Esophagus (tissue), 2 donors: ENCODE data around the gene SH3PXD2A. TPM values are rescaled to one million over a fixed set of nuclear protein-coding genes. Genes with fewer than 3 reads are reported as not detected.
"Not testable (repeated sequence)": the region's sequence is repeated elsewhere in the genome, so short reads cannot be mapped to it uniquely, and the experiment has no call there.

Source experiments
- H3K27ac ChIP-seq, 2 donors: one replicate each; pipeline ENCODE4 v1.5.1; 2013; ENCODE audit warnings: low read depth in 2 of 2, mild to moderate bottlenecking in 2 of 2, inconsistent platforms in 1 of 2, low read length in 1 of 2, moderate library complexity in 1 of 2
- H3K27me3 ChIP-seq, 2 donors: one replicate each; pipeline ENCODE4 v1.6.1; 2013; ENCODE audit warnings: low read length in 2 of 2, control low read depth in 1 of 2, mild to moderate bottlenecking in 1 of 2; ENCODE audit not compliant: insufficient read depth in 2 of 2, control insufficient read depth in 1 of 2
- H3K36me3 ChIP-seq, 2 donors: one replicate each; pipeline ENCODE4 v1.6.1; 2013; ENCODE audit warnings: low read length in 1 of 2; ENCODE audit not compliant: control insufficient read depth in 2 of 2, insufficient read depth in 2 of 2
- H3K4me1 ChIP-seq, 2 donors: one replicate each; pipeline ENCODE4 v1.6.1; 2013; ENCODE audit warnings: low read length in 1 of 2; ENCODE audit not compliant: control insufficient read depth in 2 of 2, insufficient read depth in 2 of 2
- H3K4me3 ChIP-seq, 2 donors: one replicate each; pipeline ENCODE4 v1.5.1; 2013; ENCODE audit warnings: low read length in 2 of 2, mild to moderate bottlenecking in 2 of 2, low read depth in 1 of 2, moderate library complexity in 1 of 2
- H3K9me3 ChIP-seq, 2 donors: one replicate each; pipeline ENCODE4 v1.6.1; 2013; ENCODE audit warnings: mild to moderate bottlenecking in 2 of 2, low read depth in 1 of 2, low read length in 1 of 2, moderate library complexity in 1 of 2; ENCODE audit not compliant: control insufficient read depth in 2 of 2, insufficient read depth in 1 of 2
- WGBS, 2 donors: extraction: QIAGEN DNeasy Blood & Tissue Kit; methylation state at CpG; one replicate each; pipeline ENCODE4 v1.1.7; 2013; 5-methylcytosine and 5-hydroxymethylcytosine counted together
- polyA plus RNA-seq, 2 donors: library from polyadenylated mRNA; stranded (reverse); fragments of 200-250 nt; gene quantifications; one replicate each; pipeline ENCODE4 v1.2.3, GENCODE V29; 2013
- donor health status: healthy with polysubstance abuse.
- donor health status: Bipolar disorder and iron deficiency.

Gene SH3PXD2A
- polyA plus RNA-seq, 2 donors: 14.9 to 34.2 TPM

GRCh38 chr10:103845972-103846371 lies 9.4 kb downstream of the SH3PXD2A start:
- Histone ChIP-seq H3K4me3 (no peak overlapping the region), H3K27me3 (no peaks in the 10 kb centered on the region), H3K27ac (no peak overlapping the region), H3K36me3 (no peaks in the 10 kb centered on the region), H3K4me1 (peaks cover 11 to 33% of the 10 kb centered on the region in 2 donors), H3K9me3 (no peaks in the 10 kb centered on the region)
- WGBS, 2 donors: 57 to 61% methylated on average over 5 of the region's 5 CpGs

- H3K27ac ChIP-seq, H3K36me3 ChIP-seq, H3K4me3 ChIP-seq, H3K27me3 ChIP-seq, H3K9me3 ChIP-seq: not testable (repeated sequence)
- H3K4me1 ChIP-seq: peaks cover 8 to 27% of the 10 kb centered on the region in 2 donors
- WGBS, 2 donors: 83 to 89% methylated on average over 3 of the region's 3 CpGs
Observed at GRCh38 chr10:103845346-103845745, 10.0 kb downstream of the SH3PXD2A start.

- H3K9me3 ChIP-seq: no peaks in the 10 kb centered on the region
- no peaks in the 10 kb centered on the region for H3K36me3 ChIP-seq
- H3K4me1 ChIP-seq: peaks cover 8 to 29% of the 10 kb centered on the region in 2 donors
- peak overlapping the region; percentile 16 to 67 for H3K27ac ChIP-seq
- no peak overlapping the region for H3K4me3 ChIP-seq
- H3K27me3 ChIP-seq: no peaks in the 10 kb centered on the region
- 27 to 29% methylated on average over 6 of the region's 6 CpGs for WGBS, 2 donors
Observed at GRCh38 chr10:103843854-103844570, 11.4 kb downstream of the SH3PXD2A start.

- no peaks in the 10 kb centered on the region for H3K27me3 ChIP-seq
- H3K4me3 ChIP-seq: no peak overlapping the region
- 59 to 67% methylated on average over 3 of the region's 3 CpGs for WGBS, 2 donors
- H3K9me3 ChIP-seq: no peaks in the 10 kb centered on the region
- no peaks in the 10 kb centered on the region for H3K36me3 ChIP-seq
- H3K27ac ChIP-seq: no peak overlapping the region
- peaks cover 8 to 30% of the 10 kb centered on the region in 2 donors for H3K4me1 ChIP-seq
Observed at GRCh38 chr10:103843045-103843444, 12.3 kb downstream of the SH3PXD2A start.

- WGBS, 2 donors: 50 to 66% methylated on average over 7 of the region's 7 CpGs
- no peaks in the 10 kb centered on the region for H3K27me3 ChIP-seq
- H3K36me3 ChIP-seq: no peaks in the 10 kb centered on the region
- H3K4me1 ChIP-seq: peaks cover 9 to 30% of the 10 kb centered on the region in 2 donors
- no peak overlapping the region for H3K4me3 ChIP-seq
- no peaks in the 10 kb centered on the region for H3K9me3 ChIP-seq
- H3K27ac ChIP-seq: no peak overlapping the region
Observed at GRCh38 chr10:103842605-103843004, 12.8 kb downstream of the SH3PXD2A start.

- H3K27ac ChIP-seq: no peak overlapping the region
- H3K27me3 ChIP-seq: no peaks in the 10 kb centered on the region
- no peak overlapping the region for H3K4me3 ChIP-seq
- no peaks in the 10 kb centered on the region for H3K9me3 ChIP-seq
- H3K4me1 ChIP-seq: peaks cover 11 to 35% of the 10 kb centered on the region in 2 donors
- H3K36me3 ChIP-seq: peaks cover 0 to 2% of the 10 kb centered on the region in 2 donors
- WGBS, 2 donors: 86 to 88% methylated on average over 7 of the region's 7 CpGs
Observed at GRCh38 chr10:103841519-103841918, 13.9 kb downstream of the SH3PXD2A start.

- WGBS, 2 donors: 45 to 55% methylated on average over 4 of the region's 4 CpGs
- Histone ChIP-seq H3K4me1 (peaks cover 11 to 35% of the 10 kb centered on the region in 2 donors), H3K27ac (no peak overlapping the region), H3K36me3 (peaks cover 0 to 2% of the 10 kb centered on the region in 2 donors), H3K4me3 (no peak overlapping the region), H3K27me3 (no peaks in the 10 kb centered on the region), H3K9me3 (no peaks in the 10 kb centered on the region)
Observed at GRCh38 chr10:103840740-103841070, 14.7 kb downstream of the SH3PXD2A start.

- peaks cover 11 to 36% of the 10 kb centered on the region in 2 donors for H3K4me1 ChIP-seq
- H3K36me3 ChIP-seq: peaks cover 0 to 2% of the 10 kb centered on the region in 2 donors
- no peaks in the 10 kb centered on the region for H3K9me3 ChIP-seq
- no peaks in the 10 kb centered on the region for H3K27me3 ChIP-seq
- WGBS, 2 donors: 49 to 58% methylated on average over 18 of the region's 18 CpGs
- H3K4me3 ChIP-seq: no peak overlapping the region
- H3K27ac ChIP-seq: no peak overlapping the region
Observed at GRCh38 chr10:103839872-103840739, 15.3 kb downstream of the SH3PXD2A start.

GRCh38 chr10:103839519-103839871 lies 15.9 kb downstream of the SH3PXD2A start:
- H3K9me3 ChIP-seq: no peaks in the 10 kb centered on the region
- H3K4me1 ChIP-seq: peaks cover 11 to 36% of the 10 kb centered on the region in 2 donors
- no peaks in the 10 kb centered on the region for H3K27me3 ChIP-seq
- no peak overlapping the region for H3K4me3 ChIP-seq
- WGBS, 2 donors: 61 to 65% methylated on average over 9 of the region's 9 CpGs
- H3K27ac ChIP-seq: no peak overlapping the region
- H3K36me3 ChIP-seq: peaks cover 0 to 2% of the 10 kb centered on the region in 2 donors
